NT2/D1 (cell line): Measurements from ENCODE around the gene KRT83.

ENCODE experiments used
- SUZ12 ChIP-seq: IDR thresholded peaks from 2 replicates; pipeline ENCODE4 v1.6.1; 2011; ENCODE audit not compliant: insufficient read length, insufficient read depth; ENCODE audit errors: extremely low read depth
- YY1 ChIP-seq: IDR thresholded peaks from 2 replicates; pipeline ENCODE4 v1.6.1; 2011; ENCODE audit not compliant: insufficient read length, insufficient read depth
- ZNF274 ChIP-seq: IDR thresholded peaks from 2 replicates; pipeline ENCODE4 v1.6.1; 2011; ENCODE audit warnings: mild to moderate bottlenecking, low read depth, low read length

DNA sequence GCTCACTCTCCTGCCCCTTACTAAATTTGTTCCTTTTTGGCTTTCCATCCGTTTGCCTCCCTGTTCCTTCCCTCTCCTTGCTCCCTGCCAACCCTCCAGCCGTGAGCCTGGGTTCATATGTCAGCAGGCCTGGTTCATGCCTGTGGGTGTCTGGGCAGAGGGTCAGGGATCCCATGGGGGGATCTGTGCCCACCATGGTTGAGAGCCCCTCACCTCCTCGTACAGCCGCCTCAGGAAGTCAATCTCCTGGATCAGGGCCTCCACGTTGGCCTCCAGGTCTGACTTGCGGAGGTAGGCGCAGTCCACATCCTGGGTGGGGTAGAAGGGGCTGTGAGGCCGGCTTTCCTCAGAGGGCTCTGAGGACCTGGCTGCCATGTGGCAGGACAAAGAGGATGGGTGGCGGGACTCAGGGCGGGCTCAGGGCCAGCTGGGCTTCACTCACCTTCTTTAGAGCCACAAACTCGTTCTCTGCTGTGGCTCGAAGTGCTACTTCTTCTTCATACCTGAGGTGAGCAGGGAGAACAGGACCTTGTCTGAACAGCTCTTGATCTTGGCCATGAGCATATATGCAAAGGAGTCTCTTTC, 3.6 kb downstream of the KRT83 start:
- TF ChIP-seq SUZ12 (no peak), ZNF274 (no peak), YY1 (no peak)
